HCT116 (cell line): Measurements from ENCODE around the gene RAB8B.

ENCODE experiments used
- CEBPB ChIP-seq: IDR thresholded peaks from 2 replicates; pipeline ENCODE4 v1.6.1; 2012; ENCODE audit warnings: low read depth
- CTCF ChIP-seq, 3 experiments: fragments of 200-600 bp in 1 of 3; sonication (generic) in 1 of 3; IDR thresholded peaks in 2 of 3; conservative IDR thresholded peaks in 1 of 3; 2 replicates each; pipeline ENCODE4 v1.5.1; 2012 to 2017; ENCODE audit warnings: low read depth in 2 of 3, low read length in 2 of 3, antibody characterized with exemption in 1 of 3, borderline replicate concordance in 1 of 3, control low read depth in 1 of 3, mild to moderate bottlenecking in 1 of 3, mixed read lengths in 1 of 3, mixed run types in 1 of 3, moderate library complexity in 1 of 3; ENCODE audit not compliant: insufficient read depth in 1 of 3
- EGR1 ChIP-seq: IDR thresholded peaks from 2 replicates; pipeline ENCODE4 v1.6.1; 2012; ENCODE audit warnings: low read depth
- EZH2 ChIP-seq: fragments of 200-600 bp; sonication (generic); IDR thresholded peaks from 2 replicates; pipeline ENCODE4 v1.6.1; 2017; ENCODE audit warnings: antibody characterized with exemption, mixed run types
- JUND ChIP-seq: IDR thresholded peaks from 2 replicates; pipeline ENCODE4 v1.6.1; 2012
- POLR2A ChIP-seq: IDR thresholded peaks from 2 replicates; pipeline ENCODE4 v1.7.0; 2011; ENCODE audit warnings: borderline replicate concordance; ENCODE audit not compliant: insufficient read depth, insufficient read length; ENCODE audit errors: extremely low read depth
- POLR2AphosphoS5 ChIP-seq: IDR thresholded peaks from 2 replicates; pipeline ENCODE4 v1.6.1; 2011; ENCODE audit warnings: mild to moderate bottlenecking, low read depth, low read length, moderate library complexity
- RAD21 ChIP-seq: IDR thresholded peaks from 2 replicates; pipeline ENCODE4 v1.6.1; 2012; ENCODE audit warnings: low read depth, mild to moderate bottlenecking
- REST ChIP-seq: IDR thresholded peaks from 2 replicates; pipeline ENCODE4 v1.6.1; 2012; ENCODE audit warnings: low read depth
- SIN3A ChIP-seq: IDR thresholded peaks from 2 replicates; pipeline ENCODE4 v1.6.1; 2012; ENCODE audit warnings: low read depth
- SRF ChIP-seq: IDR thresholded peaks from 2 replicates; pipeline ENCODE4 v1.6.1; 2012; ENCODE audit warnings: low read depth
- TCF7L2 ChIP-seq: IDR thresholded peaks from 2 replicates; pipeline ENCODE4 v1.7.0; 2011; ENCODE audit warnings: borderline replicate concordance, inconsistent platforms; ENCODE audit not compliant: insufficient read depth, insufficient read length; ENCODE audit errors: extremely low read depth
- YY1 ChIP-seq: IDR thresholded peaks from 2 replicates; pipeline ENCODE4 v1.6.1; 2011; ENCODE audit warnings: low read length, low read depth, moderate library complexity, mild to moderate bottlenecking; ENCODE audit not compliant: insufficient replicate concordance; ENCODE audit errors: extremely low read depth
- ZBTB33 ChIP-seq: IDR thresholded peaks from 2 replicates; pipeline ENCODE4 v1.6.1; 2011; ENCODE audit warnings: mild to moderate bottlenecking, low read length, moderate library complexity; ENCODE audit not compliant: insufficient replicate concordance; ENCODE audit errors: extremely low read depth

GRCh38 chr15:63176302-63176701 is 13.1 kb upstream of the RAB8B start:
- no peak for TF ChIP-seq RAD21
- no peak for TF ChIP-seq YY1
- no peak for TF ChIP-seq REST
- no peak for TF ChIP-seq POLR2A
- TF ChIP-seq POLR2AphosphoS5: no peak
- no peak for TF ChIP-seq JUND
- TF ChIP-seq CTCF (IDR thresholded peaks at IDR 0.05 in 2 of 3, conservative IDR thresholded peaks at IDR 0.05 in 1 of 3; ENCODE audit: borderline replicate concordance in 1 of 3, insufficient read depth in 1 of 3, low read depth in 2 of 3, low read length in 2 of 3): no peak
- TF ChIP-seq EZH2: no peak
- TF ChIP-seq SIN3A: no peak
- TF ChIP-seq EGR1: no peak
- TF ChIP-seq ZBTB33: no peak
- TF ChIP-seq SRF: no peak
- TF ChIP-seq TCF7L2: no peak
- TF ChIP-seq CEBPB: no peak
